Activated CD8-positive, alpha-beta T cell treated with anti-CD3 and anti-CD28 coated beads for 36 hours (primary cell): ENCODE data around the gene AARS2. TPM values are rescaled to one million over a fixed set of nuclear protein-coding genes. Genes with fewer than 3 reads are reported as not detected.
A peak's percentile ranks its signal among the peaks of the same experiment; 100 is the strongest.

Experiments used
- ATAC-seq: fragments of 200-7000 bp; cut with Tn5 transposase; one replicate; pipeline ENCODE4 v1.10.0; 2021; ENCODE audit warnings: mild to moderate bottlenecking, moderate library complexity
- CTCF ChIA-PET: fragments of 350-600 bp; sonication (Branson Sonifier 250); formaldehyde crosslinking; loops from one replicate; lab custom pipeline; 2021; ENCODE audit warnings: antibody characterized with exemption; lab: Charles Lee
- POLR2A ChIA-PET: fragments of 350-600 bp; sonication (Branson Sonifier 250); formaldehyde crosslinking; loops from one replicate; lab custom pipeline; 2021; ENCODE audit warnings: antibody characterized with exemption; lab: Charles Lee
- DNase-seq: peaks from one replicate; pipeline ENCODE4 v3.0.0-alpha.2; 2020
- H3K27ac Mint-ChIP-seq: one replicate; pipeline ENCODE4 v1.8.0; 2021; ENCODE audit warnings: mild to moderate bottlenecking, mixed read lengths
- H3K27me3 Mint-ChIP-seq: one replicate; pipeline ENCODE4 v1.8.0; 2021; ENCODE audit warnings: mixed read lengths
- H3K36me3 Mint-ChIP-seq: one replicate; pipeline ENCODE4 v1.8.0; 2021; ENCODE audit warnings: low read depth, mixed read lengths
- H3K4me1 Mint-ChIP-seq: one replicate; pipeline ENCODE4 v1.8.0; 2021; ENCODE audit warnings: low read depth, mixed read lengths
- H3K4me3 Mint-ChIP-seq: one replicate; pipeline ENCODE4 v1.8.0; 2021; ENCODE audit warnings: mild to moderate bottlenecking, moderate library complexity, mixed read lengths
- H3K9me3 Mint-ChIP-seq: one replicate; pipeline ENCODE4 v1.8.0; 2021; ENCODE audit warnings: mixed read lengths
- intact Hi-C: fragments of 100-400 bp; cut with micrococcal nuclease; formaldehyde crosslinking; loops from one replicate; pipeline ENCODE4 v1.10.0; 2022
- total RNA-seq, 2 experiments: library from RNA; stranded (reverse); gene quantifications; one replicate each; pipeline ENCODE4 v1.2.3, GENCODE V29; 2021
- TF ChIP-seq, protein P1 (sequence below): fragments of 200-600 bp; IDR thresholded peaks from one replicate; pipeline ENCODE4 v1.8.0; 2022; ENCODE audit warnings: antibody characterized with exemption, mild to moderate bottlenecking

Gene AARS2
- total RNA-seq, 2 experiments from 2014 or later = 16.2 to 16.3 TPM

DNA sequence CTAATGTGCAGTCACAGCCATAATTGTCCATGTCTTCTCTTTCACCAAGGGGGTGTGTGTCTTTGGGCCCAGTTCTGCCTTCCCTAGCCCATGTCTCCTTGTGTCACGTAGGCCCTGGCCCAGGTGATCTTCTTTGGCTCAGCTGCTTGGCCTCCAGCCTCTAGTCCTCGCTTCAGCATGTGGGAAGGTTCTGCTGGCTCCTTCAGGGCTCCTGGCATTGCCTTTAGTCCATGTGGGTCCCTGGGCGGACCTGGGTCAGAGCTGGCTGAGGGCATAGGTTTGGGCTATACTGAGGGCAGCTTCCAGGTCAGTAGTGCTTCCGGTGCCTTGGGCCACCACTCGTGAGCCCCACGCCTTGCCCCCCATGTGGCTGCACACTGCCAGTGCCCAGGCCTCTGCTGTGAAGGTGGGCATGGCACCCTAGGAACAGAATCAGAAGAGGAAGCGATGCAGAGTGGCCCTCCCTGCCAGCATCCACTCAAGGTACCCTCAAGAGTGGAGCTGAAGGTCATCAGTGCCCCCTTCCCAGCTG, 12.8 kb downstream of the AARS2 start:
- no peak for ATAC-seq
- no peak for DNase-seq
- Mint-ChIP-seq H3K4me1 (peaks cover 11% of the 10 kb centered on the region), H3K36me3 (peaks cover 22% of the 10 kb centered on the region), H3K27ac (no peak overlapping the region), H3K27me3 (peaks cover 14% of the 10 kb centered on the region), H3K9me3 (no peaks in the 10 kb centered on the region), H3K4me3 (no peak overlapping the region)
- intact Hi-C loops = no loop called here
- TF ChIP-seq, protein P1, sequence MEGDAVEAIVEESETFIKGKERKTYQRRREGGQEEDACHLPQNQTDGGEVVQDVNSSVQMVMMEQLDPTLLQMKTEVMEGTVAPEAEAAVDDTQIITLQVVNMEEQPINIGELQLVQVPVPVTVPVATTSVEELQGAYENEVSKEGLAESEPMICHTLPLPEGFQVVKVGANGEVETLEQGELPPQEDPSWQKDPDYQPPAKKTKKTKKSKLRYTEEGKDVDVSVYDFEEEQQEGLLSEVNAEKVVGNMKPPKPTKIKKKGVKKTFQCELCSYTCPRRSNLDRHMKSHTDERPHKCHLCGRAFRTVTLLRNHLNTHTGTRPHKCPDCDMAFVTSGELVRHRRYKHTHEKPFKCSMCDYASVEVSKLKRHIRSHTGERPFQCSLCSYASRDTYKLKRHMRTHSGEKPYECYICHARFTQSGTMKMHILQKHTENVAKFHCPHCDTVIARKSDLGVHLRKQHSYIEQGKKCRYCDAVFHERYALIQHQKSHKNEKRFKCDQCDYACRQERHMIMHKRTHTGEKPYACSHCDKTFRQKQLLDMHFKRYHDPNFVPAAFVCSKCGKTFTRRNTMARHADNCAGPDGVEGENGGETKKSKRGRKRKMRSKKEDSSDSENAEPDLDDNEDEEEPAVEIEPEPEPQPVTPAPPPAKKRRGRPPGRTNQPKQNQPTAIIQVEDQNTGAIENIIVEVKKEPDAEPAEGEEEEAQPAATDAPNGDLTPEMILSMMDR = no peak
- ChIA-PET POLR2A (interaction anchor here (0.9 to 1.4 kb wide), 2 partner anchors 15 to 46 kb away, joined by 3 read pairs; no protein-coding TSS in a partner anchor), CTCF (interaction anchor here (15.0 kb wide), 1 partner anchor 32 kb away, joined by 182 read pairs; the partner anchor contains the start of gene TMEM151B)

DNA sequence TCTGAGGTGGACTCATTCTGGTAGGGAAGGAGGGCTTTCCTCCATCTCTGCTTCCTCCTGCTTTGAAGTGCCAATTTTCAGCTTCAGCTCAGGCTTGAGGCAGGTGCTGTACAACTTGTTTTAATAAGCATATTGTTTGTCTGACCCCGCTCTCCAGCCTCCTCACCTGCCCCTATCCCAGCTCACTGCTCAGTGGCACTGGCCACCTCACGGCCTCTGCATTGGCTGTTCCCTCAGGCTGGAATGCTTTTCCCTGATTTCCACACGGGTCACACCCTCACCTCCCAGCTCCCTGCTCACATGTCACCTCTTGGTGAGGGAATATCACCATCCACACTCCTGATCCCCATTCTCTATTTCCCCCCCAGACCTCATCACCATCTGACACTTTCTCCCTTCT, 14.3 kb downstream of the AARS2 start:
- no peak overlapping the region for H3K4me3 Mint-ChIP-seq
- TF ChIP-seq, protein P1 = no peak

DNA sequence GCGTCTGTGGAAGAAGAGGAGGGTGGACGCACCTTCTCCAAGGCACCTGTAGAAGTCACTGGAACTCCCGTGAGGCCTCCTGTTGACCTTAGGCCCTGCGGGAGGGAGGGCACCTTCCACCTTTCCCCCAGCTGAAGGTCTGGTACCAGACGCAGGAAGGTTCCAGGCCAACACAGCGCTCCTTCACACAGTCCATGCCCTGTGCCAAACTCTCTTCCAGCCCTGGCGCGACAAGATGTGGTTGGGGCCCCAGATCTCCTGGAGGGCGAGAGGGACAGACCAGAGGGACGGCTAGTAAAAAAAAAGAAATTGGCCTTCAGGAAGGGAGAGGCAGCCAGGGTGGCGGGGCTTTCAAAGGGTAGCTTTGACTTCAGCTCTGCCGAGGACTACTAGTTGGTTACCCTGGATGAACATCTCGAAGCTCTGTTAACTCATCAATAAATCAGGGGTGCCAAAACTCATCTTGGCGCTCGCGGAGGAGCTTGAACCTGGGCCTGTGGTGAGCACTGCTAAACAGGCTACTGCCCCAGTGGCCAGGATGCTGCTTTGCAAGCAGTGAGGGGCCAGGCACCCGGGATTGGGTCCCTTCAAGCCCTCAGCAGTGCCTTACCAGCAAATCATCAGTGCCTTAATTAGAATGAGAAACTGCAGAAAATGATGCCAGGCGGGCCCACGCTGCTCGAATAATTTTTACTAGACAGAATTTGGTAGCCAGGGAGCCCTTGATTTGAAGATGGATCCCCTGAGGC, 14.9 kb downstream of the AARS2 start:
- ATAC-seq = no peak
- TF ChIP-seq, protein P1 = no peak
- Mint-ChIP-seq H3K9me3 (no peaks in the 10 kb centered on the region), H3K4me1 (peaks cover 11% of the 10 kb centered on the region), H3K4me3 (peak overlapping the region; percentile 53), H3K36me3 (peaks cover 15% of the 10 kb centered on the region), H3K27ac (peak overlapping the region; percentile 15), H3K27me3 (peaks cover 28% of the 10 kb centered on the region)
- no peak for DNase-seq
- CTCF ChIA-PET = interaction anchor here (0.5 to 5.3 kb wide), 6 partner anchors 14 to 611 kb away, joined by 3 to 36 read pairs (median 4); partner anchors contain the start of gene AARS2
- POLR2A ChIA-PET = interaction anchor here (0.6 to 2.4 kb wide), 6 partner anchors 8 to 31 kb away, joined by 3 to 10 read pairs (median 4); no protein-coding TSS in a partner anchor
- intact Hi-C loops = no loop called here

More for the DNA sequence above, 14.3 kb downstream of the AARS2 start:
- POLR2A ChIA-PET = interaction anchor here (0.6 to 1.4 kb wide), 5 partner anchors 8 to 30 kb away, joined by 3 to 5 read pairs (median 3); no protein-coding TSS in a partner anchor
- ATAC-seq = no peak
- H3K36me3 Mint-ChIP-seq = peaks cover 19% of the 10 kb centered on the region
- no peak for DNase-seq
- CTCF ChIA-PET = interaction anchor here (0.5 to 5.3 kb wide), 6 partner anchors 14 to 612 kb away, joined by 3 to 36 read pairs (median 4); partner anchors contain the start of gene AARS2
- intact Hi-C loops = no loop called here
- no peak overlapping the region for H3K27ac Mint-ChIP-seq
- peaks cover 23% of the 10 kb centered on the region for H3K27me3 Mint-ChIP-seq
- H3K4me1 Mint-ChIP-seq = peaks cover 11% of the 10 kb centered on the region
- no peaks in the 10 kb centered on the region for H3K9me3 Mint-ChIP-seq

DNA sequence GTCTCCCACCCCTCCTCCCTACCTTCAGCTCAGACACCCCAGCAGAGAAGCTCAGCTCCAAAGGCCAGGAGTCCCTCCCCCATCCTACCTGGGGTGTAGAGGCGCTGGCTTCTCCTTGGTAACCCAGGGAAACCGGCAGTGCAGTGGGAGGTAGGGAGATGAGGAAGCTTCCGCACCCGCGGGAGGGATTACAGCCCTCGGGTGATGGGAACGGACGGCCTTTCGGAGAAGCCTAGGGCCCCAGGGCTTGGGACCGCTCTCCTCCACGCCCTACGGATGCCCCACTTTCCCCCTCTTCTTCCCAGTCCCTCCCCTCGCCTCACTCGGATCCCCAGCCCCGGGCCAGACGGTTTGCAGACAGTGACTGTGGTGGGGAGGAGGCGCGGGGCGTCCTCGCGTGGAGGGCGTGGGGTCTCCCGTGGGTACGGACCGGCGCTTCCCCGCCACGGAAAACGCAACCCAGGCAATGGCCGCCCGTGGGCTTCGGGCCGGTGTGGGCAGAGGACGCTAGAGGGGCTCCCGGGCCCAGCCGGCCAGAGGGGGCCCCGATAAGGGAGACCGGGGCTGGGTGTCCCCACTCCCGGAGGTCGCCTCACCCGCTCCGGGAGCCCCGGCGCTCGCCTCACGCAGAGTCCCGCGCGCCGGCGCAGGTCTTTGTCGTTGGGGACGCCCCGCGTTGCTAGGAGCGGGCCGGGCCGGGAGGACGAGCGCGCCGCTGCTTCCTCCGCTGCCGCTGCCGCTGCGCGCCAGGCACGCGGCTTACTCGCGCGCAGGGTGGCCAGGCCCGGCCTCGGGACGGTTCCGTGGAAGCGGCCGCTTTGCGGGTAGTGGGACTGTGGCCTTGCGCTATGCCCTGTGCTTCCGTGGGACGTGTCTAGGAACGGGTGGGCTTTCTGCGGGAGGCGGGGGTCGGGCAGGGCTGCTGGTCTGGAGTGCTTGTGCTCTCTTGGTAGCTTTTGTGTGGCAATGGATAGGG, 15.8 kb downstream of the AARS2 start:
- intact Hi-C loops = no loop called here
- Mint-ChIP-seq H3K36me3 (peaks cover 12% of the 10 kb centered on the region), H3K27me3 (peaks cover 31% of the 10 kb centered on the region), H3K4me1 (peaks cover 11% of the 10 kb centered on the region), H3K4me3 (peak overlapping the region; percentile 53), H3K9me3 (no peaks in the 10 kb centered on the region), H3K27ac (peak overlapping the region; percentile 15)
- ChIA-PET CTCF (interaction anchor here (0.6 to 5.3 kb wide), 6 partner anchors 15 to 63 kb away, joined by 3 to 36 read pairs (median 7); partner anchors contain the start of gene AARS2), POLR2A (interaction anchor here (1.0 to 3.2 kb wide), 7 partner anchors 8 to 30 kb away, joined by 3 to 12 read pairs (median 5); no protein-coding TSS in a partner anchor)
- ATAC-seq = peak; percentile 90
- DNase-seq = peak; percentile 67
- TF ChIP-seq, protein P1 = no peak
